Fibroblast of mammary gland (primary cell): ENCODE data around the gene NKX2-1.

Experiments used
- DNase-seq: peaks from one replicate; pipeline ENCODE4 v3.0.0-alpha.2; 2010; ENCODE audit warnings: low read depth
- H3K4me3 ChIP-seq: 2 replicates; pipeline ENCODE4 v1.5.1; 2011; ENCODE audit warnings: low read depth, mild to moderate bottlenecking, low read length, moderate library complexity; ENCODE audit not compliant: control insufficient read depth
- CTCF ChIP-seq: conservative IDR thresholded peaks from 2 replicates; pipeline ENCODE4 v1.5.1; 2011; ENCODE audit warnings: low read depth, low read length, inconsistent platforms; ENCODE audit not compliant: control insufficient read depth, insufficient read depth

Gene NKX2-1

GRCh38 chr14:36471431-36471830 lies 48.6 kb downstream of the NKX2-1 start:
- no peak for TF ChIP-seq CTCF
- no peak for DNase-seq
- H3K4me3 ChIP-seq, result no peak overlapping the region

- no peak for DNase-seq
- TF ChIP-seq CTCF, result no peak
- H3K4me3 ChIP-seq, result no peak overlapping the region
These were observed 52.7 kb downstream of the NKX2-1 start for GRCh38 chr14:36467332-36467731.
